Measurements from ENCODE around the gene TSPYL2.

The TSPYL2 gene

GRCh38 chrX:53081925-53082772 is at the start of gene TSPYL2:
TSS of gene TSPYL2 (plus strand) at chrX:53082367. CDS start at chrX:53082499, 132 bp downstream.
- peak; percentile 89 to 95 for DNase-seq

GRCh38 chrX:53036149-53036548 is 46.0 kb upstream of the TSPYL2 start:
- DNase-seq: no peak

- DNase-seq: no peak
These were observed 42.9 kb upstream of the TSPYL2 start for GRCh38 chrX:53039236-53039635.

- DNase-seq: no peak
These were observed 37.2 kb upstream of the TSPYL2 start for GRCh38 chrX:53044995-53045394.

GRCh38 chrX:53047228-53047627 is 34.9 kb upstream of the TSPYL2 start:
- no peak for DNase-seq

GRCh38 chrX:53048169-53049126 is 33.7 kb upstream of the TSPYL2 start, which contains the start of gene GPR173:
TSS of gene GPR173 (plus strand) at chrX:53048789. CDS start at chrX:53076622, 27,833 bp downstream.
- DNase-seq: peak; percentile 27 to 29

- no peak for DNase-seq
These were observed 33.0 kb upstream of the TSPYL2 start for GRCh38 chrX:53049127-53049517.

GRCh38 chrX:53050841-53051240 is 31.3 kb upstream of the TSPYL2 start:
- DNase-seq: no peak

GRCh38 chrX:53055244-53055849 is 26.8 kb upstream of the TSPYL2 start:
- DNase-seq: no peak

GRCh38 chrX:53056292-53056691 is 25.9 kb upstream of the TSPYL2 start:
- no peak for DNase-seq

GRCh38 chrX:53065104-53065503 is 17.1 kb upstream of the TSPYL2 start:
- DNase-seq: no peak

GRCh38 chrX:53071064-53071463 is 11.1 kb upstream of the TSPYL2 start:
- no peak for DNase-seq

GRCh38 chrX:53071604-53072417 is 10.4 kb upstream of the TSPYL2 start:
- peak; percentile 23 to 49 for DNase-seq

GRCh38 chrX:53072418-53073114 is 9.6 kb upstream of the TSPYL2 start:
- no peak for DNase-seq

- DNase-seq: peak in 1 of 2 experiments; percentile 2
These were observed 9.0 kb upstream of the TSPYL2 start for GRCh38 chrX:53073115-53073586.

GRCh38 chrX:53075011-53075410 is 7.2 kb upstream of the TSPYL2 start:
- no peak for DNase-seq

GRCh38 chrX:53076671-53077070 is 5.5 kb upstream of the TSPYL2 start:
- DNase-seq: no peak

GRCh38 chrX:53077207-53078197 is 4.7 kb upstream of the TSPYL2 start:
- DNase-seq: no peak

GRCh38 chrX:53078943-53079342 is 3.2 kb upstream of the TSPYL2 start:
- DNase-seq: no peak

Measured in cerebellar nuclear complex (tissue), 1 donor.